HG02852 (cell line): ENCODE measurements around the gene CST8.
"Not testable (repeated sequence)": the region's sequence is repeated elsewhere in the genome, so short reads cannot be mapped to it uniquely, and the experiment has no call there.

Experiments used
- ATAC-seq: cut with Tn5 transposase; IDR thresholded peaks from one replicate; pipeline ENCODE4 v1.9.1; 2021; ENCODE audit warnings: mild to moderate bottlenecking, moderate library complexity; ENCODE audit not compliant: unreplicated experiment

CST8 gene, protein sequence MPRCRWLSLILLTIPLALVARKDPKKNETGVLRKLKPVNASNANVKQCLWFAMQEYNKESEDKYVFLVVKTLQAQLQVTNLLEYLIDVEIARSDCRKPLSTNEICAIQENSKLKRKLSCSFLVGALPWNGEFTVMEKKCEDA

DNA sequence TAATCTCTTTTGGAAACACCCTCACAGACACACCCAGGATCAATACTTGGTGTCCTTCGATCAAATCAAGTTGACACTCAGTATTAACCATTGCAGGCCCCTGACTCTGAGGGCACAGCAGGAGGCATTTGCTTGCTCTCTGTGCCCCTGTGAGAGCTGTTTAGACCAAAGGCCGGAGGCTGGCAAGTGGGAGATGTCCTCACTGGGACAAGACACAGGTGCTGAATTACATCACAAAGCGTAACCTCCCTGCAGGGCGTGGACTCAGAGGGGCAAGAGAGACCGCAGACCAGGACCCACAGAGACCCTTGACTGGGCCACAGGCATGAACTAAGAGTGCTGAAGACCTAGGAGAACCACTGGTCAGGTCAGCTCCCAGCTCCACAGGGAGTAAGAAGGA lies at the start of gene CST8:
CST8 (plus strand) TSS at position 301 of the 400 bp plus-strand sequence. CDS start 551 bp downstream, outside the sequence.
- ATAC-seq = no peak

DNA sequence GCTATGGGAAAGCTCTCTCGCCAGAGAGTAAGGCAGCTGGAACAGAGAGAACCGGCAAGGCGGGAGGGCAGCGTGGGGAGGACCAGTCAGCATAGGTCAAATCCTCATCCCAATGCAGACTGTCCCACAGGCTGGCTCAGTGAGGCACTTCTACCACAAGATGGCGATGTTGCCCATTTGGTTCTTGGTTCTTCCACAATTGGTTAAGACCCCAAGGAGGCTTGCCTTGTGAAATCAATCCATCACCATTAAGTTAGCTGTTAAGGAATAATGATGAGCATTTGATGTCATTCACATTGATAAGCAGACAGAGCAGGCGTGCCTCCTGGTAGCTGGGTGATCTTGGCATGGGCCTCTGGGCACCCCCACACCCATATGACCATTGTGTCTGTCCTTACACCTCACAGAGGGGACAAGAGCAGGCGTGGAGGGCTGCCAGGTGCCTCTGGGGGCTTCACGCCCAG lies 49.0 kb upstream of the CST8 start:
- peak; percentile 71 for ATAC-seq

DNA sequence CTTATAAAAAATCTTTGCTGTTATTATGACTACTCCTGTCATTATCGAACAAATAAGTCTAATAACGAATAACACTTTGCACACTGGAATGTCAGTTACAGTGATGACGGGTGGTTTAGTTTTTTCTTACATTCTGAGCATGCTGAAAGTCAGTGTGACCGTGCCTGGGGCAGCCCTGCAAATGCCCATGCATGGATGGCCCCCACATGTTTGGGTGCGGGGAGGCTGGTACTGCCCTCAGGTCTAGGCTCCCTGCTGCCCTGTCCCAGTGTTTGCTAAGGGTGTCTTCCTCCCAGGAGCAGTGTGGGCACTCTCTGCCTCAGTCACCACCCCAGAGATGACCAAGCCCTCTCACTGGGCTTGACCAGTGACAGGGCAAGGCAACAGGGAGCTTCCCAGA lies 48.5 kb upstream of the CST8 start:
- ATAC-seq = no peak

DNA sequence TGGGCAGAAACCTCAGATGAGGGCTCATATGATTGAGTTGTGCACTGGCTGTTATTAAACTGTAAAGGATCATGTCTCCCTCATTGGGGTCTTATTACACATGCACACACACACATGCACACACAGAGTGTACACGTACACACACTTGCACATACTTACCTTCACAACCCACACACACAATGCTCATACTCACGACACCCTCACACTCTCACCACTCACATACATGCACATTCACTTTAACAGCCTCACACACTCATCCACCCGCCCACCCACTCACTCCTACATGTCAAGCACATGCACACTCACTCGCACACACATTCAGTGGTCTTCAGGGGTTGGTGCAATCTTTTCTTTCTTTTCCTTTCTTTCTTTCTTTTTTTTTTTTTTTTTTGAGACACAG lies 46.1 kb upstream of the CST8 start:
- ATAC-seq = no peak

DNA sequence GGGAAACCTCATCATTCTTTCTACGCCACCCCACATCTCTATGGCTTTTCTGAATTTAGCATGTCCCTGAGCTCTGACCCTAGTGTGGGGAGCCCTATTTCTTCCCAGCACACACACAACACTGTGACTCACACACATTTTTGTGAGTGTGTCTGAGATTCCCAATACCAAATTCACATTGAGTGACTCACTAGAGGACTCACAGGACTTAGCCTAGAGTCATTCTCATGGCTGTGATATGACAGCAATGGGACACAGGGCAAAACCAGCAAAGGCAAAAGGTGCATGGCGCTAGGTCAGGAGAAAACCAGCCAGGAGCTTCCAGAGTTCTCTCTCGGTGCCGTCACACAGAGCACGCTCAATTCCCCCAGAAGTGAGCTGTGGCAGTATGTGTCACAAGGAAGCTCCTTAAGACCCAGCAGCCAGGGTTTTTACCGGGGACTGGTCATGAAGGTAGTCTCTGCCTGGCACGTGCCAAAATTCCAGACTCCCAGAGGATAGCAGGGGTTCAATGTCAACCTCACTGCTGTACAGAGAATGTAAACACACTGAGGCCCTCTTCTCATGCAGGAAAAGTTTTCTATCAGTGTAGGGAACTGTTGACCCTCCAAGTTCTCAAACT lies 45.2 kb upstream of the CST8 start:
- ATAC-seq = no peak

DNA sequence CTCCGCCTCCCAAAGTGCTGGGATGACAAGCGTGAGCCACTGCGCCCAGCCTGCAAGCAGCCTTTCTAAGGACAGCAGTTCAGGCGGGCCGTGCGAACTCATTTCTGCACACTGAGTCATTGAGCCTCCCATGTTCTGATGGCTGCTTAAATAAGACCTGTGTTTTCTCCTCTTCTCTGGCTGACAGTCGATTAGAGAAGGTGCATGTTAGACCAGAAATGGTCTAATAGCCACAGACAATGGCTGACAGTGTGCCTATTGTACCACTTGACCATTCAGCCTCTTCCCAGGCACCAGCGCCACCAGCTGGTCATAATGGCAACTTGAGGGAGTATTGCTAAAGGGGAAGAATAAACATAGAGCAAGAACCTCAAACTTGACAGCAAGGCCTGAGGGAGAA lies 44.4 kb upstream of the CST8 start:
- peak; percentile 46 for ATAC-seq

DNA sequence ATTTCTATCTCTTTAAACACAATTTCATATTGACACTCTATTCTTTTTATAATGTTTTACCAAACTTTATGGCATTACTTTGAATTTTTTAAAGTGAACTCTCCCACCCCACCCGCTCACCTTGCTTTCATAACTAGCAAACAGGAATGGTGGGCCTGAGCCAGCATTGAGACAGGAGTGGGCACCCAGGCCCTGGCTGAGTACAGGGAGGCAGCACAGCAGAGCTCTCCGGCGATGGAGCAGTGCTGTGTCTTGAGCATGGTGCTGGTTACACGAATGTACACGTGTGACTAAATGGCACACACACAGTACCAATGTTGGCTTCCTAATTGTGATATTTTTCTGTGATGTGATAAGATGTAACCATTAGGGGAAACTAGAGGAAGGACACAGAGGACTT lies 42.8 kb upstream of the CST8 start:
- no peak for ATAC-seq

DNA sequence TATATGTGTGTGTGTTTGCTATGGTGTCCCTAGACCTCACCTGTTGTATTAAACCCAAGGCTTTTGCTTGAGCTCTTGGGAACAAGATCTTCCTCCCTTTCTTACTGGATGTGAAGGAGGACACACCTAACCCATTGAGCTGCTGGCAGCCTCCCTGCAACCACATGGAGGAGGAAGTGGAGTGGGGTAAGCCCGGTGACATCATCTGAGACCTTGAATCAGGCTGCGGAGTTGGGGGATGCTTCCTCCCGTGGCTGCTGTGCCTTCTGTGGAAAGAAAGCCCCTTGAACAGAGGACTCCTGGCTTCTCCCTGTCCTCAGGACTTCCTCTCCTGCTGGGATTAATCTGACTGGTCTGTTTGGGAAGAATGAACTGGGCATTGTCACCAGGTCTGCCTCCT lies 41.5 kb upstream of the CST8 start:
- ATAC-seq = no peak

DNA sequence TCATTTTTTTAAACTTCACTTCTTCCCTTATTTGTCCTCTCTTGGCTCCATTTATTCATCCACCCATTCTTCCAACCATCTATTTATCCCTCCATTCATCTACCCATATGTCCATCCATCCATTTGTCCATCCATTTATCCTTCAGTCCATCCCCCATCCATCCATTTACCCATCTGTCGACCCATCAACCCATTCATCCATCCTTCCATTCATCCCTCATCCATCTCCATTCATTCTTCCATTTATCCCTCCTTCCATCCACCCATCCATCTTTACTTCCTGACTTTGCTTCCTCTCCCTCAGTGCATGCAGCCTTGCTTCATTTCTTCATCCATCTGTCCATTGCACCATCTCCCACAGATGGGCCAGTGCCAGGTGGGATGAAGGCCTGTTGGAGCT lies 40.0 kb upstream of the CST8 start:
- ATAC-seq = no peak

DNA sequence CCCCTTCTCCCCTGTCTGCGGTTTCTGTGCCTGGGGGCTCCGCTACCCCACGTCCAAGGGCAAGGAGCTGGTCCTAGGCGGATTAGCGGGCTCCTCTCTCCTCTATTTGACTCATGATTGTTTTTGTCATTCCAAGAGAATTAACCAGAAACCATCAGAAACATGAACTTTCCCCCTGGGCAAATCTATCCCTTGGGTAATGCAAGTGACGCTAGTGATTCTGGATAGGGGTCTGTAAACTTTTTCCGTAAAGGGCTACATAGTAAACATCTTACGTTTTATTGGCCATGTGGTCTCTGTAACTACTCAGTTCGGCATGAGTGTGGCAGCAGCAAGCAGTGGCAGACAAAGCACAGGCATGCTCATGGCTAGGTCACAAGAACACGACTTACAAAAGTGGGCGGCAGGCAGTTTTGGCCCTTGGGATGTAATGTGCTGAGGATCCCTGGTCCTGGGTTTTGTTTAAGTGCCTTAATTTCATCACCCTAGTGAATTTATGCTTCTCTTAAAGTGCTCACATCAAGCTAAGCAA lies 38.9 kb upstream of the CST8 start:
- ATAC-seq = no peak

DNA sequence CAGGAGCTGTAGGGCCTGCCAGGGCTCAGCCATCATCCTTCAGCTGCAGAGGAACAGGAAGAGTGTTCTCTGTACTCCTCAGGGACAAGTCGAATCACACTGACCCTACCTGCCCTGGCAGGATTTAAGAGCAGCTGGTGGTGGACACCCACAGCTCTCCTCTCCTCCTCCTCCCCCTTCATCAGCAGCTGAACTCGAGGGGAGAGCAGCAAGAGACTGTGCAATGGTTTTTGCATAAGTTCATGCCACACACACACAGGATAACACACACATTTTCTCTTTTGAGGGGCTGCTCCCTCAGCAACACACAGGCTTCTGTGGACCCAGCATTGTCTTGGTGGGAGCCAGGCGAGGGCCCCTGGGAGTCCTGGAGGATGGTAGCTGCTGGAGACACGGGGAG lies 38.1 kb upstream of the CST8 start, which contains the start of gene CST11:
CST11 (minus strand) TSS at position 101 of the 400 bp plus-strand sequence; CDS start at position 36, 65 bp downstream.
- ATAC-seq = no peak

DNA sequence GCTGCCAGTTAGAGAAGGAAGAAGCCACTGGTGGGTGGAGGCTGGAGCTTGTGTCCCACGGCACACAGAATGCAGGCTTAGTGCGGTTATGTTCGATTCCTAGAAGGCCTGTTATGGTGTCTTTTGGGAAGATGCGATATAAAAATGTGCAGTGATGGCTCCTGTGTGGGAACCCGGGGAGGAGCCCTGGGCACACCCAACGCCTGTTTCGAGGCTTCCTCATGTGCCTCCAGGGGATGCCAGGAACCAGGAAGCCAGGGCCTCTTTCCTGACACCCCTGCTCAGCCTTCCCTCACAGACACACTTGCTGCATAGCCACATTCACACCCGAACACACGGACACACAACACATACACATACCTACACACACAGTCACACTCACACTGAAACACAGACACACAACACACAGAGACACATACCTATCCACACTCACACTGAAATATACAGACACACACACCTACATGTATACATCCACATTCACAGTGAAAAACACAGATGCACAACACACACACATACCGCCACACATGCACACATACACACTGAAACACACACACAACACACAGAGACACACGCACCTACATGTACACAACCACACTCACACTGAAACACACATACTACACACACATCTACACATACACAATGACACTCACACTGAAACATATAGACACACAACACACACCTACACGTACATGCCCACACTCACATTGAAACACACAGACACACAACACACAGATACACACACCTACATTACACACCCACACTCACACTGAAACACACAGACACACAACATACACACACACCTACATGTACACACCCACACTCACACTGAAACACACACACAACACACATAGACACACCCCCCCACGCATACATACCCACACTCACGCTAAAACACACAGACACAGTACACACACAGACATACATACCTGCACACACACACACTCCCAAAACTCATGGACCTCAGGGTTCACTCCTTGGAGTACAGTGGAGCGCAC lies 37.1 kb upstream of the CST8 start:
- ATAC-seq = no peak

DNA sequence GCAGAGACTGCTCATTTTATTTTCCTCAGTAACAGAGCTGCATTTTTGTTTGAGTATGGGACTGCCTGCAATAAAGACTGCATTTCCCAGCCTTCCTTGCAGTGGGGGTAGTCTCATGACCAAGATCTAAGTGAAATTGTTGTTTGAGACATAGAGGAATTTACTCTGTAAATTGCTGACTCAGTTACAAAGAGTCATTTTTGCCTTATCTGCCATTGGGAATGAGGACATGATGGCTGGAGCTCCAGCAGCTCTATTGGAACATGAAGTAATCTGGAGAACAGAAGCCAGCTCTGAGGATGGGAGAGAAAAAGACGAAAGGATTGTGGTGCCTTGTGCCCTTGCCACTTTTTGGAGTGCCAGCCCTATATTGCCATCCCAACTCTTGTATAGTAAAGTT lies 36.1 kb upstream of the CST8 start:
- ATAC-seq = no peak

DNA sequence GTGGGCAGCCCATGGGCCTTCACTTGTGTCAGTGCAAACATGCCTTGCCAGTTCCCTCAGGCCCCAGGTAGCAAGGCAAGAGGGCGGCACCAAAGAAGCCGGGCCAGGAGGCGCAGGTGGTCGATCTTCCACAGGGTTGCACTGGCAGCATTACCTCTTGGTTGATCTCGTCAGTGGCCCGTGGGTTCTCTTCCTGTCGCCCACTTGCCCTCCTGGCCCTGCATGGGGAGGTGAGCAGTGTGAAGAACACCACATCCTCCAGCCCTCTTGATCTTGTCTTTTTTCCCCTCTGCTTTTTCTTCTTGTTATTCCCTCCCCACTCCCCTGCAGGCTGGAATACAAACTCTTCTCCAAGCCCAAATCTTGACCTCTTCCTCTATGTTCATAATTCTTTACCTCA lies 35.3 kb upstream of the CST8 start:
- ATAC-seq = no peak

DNA sequence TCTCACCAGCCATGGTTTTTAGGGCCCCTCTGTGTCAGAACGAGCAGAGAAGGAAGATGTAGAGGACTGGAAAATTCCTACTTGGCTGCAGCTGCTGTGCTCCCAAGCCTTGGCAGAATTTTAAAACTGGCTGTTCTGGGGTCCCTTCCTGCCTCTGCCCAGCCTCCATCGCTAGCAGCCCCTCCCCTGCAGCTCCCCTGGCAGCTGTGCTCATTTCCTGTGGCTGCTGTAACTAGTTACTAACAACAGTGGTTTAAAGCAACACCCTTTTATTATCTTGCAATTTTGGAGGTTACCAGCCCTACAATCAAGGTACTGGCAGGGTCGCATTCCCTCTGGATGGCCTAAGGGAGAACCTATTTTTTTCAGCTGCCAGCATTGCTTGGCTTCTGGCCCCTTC lies 34.5 kb upstream of the CST8 start:
- ATAC-seq = no peak

DNA sequence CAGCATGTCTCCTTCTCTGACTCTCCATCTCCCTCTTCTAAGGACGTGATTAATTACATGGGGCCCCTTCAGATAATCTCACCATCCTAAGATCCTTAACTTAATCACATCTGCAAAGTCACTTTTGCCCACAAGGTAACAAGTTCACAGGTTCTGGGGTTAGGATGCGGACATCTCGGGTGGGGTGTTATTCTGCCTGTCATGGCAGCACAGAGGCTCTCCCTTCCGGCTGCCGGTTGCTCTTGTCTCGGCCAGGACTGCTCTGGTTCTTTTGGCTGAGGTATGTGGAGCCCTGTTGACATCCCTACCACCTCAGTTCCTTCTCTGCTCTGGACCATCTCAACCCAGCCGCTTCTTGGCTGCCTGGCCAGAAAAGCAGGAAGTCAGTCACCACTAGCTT lies 34.0 kb upstream of the CST8 start:
- ATAC-seq = no peak

DNA sequence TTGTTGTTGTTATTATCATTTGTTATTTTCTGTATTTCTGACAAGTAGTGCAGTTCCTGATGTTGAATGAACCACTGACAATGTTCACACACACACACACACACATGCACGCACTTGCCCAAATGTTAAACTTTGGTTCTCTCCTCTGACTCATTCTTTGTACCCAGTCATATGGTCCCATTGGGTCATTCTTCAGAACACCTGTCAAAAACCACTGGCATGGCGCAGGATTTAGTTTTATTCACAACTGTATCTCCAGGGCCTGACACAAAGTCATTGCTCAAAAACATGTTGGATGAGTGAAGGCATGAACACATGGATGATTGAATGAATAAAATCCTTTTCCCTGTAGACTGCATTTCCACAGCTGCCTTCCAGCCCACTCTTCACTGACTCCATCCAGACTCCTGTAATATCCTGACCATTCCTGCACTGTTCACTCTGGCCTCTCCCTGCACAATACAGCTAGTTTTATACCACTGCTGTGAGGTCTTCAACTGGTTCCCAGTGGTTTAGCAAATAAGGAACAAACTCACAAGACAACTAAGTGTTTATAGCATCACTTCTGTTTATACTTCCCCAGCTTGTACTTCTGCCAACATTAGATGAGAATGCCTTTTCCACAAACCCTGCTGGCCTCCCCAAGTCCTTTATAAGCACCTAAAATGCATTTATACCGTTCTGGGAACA lies 31.3 kb upstream of the CST8 start:
- no peak for ATAC-seq

DNA sequence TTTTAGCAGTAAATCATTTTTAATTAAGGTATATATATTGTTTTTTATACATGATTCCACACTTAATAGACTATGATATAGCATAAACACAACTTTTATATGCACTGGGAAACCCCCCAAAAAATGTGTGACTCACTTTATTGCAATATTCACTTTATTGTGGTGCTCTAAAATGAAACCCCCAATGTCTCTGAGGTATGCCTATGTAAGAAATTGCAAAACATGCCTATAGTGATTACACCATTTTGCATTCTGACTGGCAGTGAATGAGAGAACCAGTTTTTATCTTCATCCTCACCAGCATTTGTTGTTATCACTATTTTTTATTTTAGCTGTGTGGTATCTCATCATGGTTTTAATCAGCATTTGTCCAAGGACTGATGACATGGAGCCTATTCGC lies 29.7 kb upstream of the CST8 start:
- ATAC-seq = no peak

DNA sequence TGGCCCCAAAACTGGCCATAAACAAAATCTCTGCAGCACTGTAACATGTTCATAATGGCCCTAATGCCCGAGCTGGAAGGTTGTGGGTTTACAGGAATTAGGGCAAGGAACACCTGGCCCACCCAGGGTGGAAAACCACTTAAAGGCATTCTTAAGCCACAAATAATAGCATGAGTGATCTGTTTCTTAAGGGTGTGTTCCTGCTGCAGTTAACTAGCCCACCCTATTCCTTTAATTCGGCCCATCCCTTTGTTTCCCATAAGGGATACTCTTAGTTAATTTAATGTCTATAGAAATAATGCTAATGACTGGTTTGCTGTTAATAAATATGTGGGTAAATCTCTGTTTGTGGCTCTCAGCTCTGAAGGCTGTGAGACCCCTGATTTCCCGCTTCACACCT lies 24.0 kb upstream of the CST8 start:
- ATAC-seq = not testable (repeated sequence)

DNA sequence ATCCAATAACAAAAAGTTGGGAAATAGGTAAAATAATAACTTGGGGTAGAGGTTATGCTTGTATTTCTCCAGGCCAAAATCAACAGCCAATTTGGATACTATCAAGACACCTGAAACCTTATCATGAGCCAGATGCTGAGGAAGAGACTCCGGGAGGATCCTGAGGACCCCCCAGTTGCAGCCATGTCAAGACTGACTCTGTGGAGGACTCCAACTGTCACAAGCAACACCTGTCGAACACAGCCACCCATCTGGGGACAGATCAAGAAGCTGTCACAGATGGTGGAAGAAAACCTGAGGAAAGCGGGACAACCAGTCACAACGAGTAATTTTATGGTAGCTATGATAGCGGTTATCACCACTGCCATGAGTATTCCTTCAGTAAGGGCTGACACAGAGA lies 18.6 kb upstream of the CST8 start:
- not testable (repeated sequence) for ATAC-seq

DNA sequence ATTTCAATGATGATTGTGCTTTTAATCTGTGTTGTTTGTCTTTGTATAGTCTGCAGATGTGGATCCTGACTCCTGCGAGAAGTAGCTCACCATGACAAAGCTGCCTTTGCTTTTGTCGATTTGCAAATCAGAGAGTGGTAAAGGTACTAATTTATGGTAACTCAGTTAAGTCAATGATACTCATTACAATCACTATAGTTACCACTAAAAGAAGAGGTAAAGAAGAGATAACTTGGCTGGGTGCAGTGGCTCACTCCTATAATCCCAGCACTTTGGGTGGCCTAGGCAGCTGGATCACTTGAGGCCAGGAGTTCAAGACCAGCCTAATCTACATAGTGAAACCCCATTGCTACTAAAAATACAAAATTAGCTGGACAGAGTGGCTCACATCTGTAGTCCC lies 17.6 kb upstream of the CST8 start:
- not testable (repeated sequence) for ATAC-seq
